Stimulated activated CD8-positive, alpha-beta memory T cell treated with anti-CD3 and anti-CD28 coated beads, Interleukin-2, amount 100 ng/mL, for 48 hours (primary cell): Measurements from ENCODE around the gene ITGAV.
A peak's percentile ranks its signal among the peaks of the same experiment; 100 is the strongest.
"Not testable (repeated sequence)": the region's sequence is repeated elsewhere in the genome, so short reads cannot be mapped to it uniquely, and the experiment has no call there.

Experiments
- DNase-seq, 2 donors: peaks; one replicate each; pipeline ENCODE4 v3.0.0-alpha.2; 2020; ENCODE audit warnings: low read depth in 2 of 2

ITGAV gene

DNA sequence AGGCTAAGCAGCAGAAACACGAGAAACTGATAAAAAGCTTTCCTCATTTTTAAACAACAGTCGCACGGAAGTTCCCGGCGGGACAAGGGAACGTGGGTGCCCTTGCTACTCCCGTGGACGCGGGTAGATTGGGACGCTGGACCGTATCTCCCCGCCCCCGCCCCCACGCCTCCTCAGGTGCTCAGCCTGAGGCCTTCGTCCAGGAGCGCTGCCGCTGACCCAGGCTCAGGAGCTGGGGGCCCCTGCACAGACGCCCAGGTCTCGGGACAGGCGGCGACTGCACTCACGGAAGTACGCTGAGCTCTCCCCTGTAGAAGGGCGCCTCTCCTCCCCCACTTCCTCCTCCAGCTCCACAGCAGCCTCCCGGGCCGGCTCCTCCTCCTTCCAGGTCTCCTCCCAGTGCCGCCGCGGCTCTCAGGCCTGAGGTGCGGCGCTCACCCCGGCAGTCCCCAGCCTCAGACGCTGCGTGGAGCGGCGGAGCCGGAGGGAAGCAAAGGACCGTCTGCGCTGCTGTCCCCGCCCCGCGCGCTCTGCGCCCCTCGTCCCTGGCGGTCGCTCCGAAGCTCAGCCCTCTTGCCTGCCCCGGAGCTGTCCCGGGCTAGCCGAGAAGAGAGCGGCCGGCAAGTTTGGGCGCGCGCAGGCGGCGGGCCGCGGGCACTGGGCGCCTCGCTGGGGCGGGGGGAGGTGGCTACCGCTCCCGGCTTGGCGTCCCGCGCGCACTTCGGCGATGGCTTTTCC, at the start of gene ITGAV:
TSS of gene ITGAV (plus strand) at position 445 of the 738 bp plus-strand sequence. CDS start at position 728, 283 bp downstream.
- peak; percentile 78 to 81 for DNase-seq

DNA sequence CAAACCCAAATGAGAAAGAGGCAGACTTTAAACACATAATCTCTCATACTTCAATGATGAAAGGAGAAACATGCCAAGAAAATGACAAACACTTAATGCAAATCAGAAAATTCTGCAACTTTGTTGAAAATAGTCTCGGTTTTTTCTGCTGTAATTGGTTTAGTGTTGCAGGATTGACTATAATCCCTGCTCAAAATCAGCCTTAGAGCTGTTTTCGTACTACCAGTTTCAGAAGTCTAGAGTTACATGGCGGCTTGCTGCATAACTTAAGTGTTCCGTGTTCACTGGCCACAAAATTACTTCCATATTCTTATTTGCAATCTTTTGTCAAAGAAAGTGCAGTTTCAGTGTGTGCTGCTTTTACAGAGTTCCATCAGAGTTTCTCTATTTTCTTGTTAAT, 48.9 kb upstream of the ITGAV start:
- no peak for DNase-seq

DNA sequence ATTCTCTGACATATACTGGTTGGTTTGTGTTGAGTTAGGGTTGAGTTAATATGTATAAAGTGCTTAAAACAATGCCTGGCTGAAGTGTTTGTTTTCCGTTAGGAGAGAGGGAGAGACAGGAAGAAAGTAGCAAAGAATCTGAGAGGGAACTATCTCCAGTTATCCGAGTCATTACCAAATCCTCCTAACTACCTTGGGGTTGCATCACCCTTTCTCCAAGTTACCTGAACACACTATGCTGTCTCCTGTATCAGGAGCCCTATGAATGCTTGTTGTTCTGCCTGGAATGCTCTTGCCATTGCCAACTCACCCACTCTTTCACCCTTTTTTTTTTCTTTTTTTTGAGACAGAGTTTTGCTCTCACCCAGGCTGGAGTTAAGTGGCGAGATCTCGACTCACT, 47.9 kb upstream of the ITGAV start:
- no peak for DNase-seq

DNA sequence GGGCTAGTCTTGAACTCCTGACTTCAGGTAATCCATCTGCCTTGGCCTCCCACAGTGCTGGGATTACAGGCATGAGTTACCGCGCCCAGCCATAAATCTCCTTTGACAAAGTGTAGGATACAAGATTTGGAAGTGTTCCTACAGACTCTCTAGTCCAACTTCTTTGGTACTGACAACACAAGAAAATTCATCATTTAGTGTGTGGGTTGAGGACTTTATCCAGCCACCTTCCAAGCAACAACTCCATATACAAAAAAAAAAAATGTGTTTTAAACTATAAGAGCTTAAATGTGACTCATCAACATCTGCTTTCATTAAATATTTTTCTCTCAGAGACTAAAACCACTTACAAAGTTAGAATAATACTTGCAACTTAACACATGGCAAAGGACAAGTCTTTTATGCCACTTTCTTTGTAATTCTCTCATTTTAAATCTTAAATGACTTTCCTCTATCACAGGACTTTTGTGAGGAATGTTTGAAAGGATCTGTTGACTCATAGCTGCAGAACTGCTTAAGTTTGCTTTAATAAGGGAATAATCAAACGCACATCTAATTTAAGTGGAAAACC, 46.2 kb upstream of the ITGAV start:
- DNase-seq, result no peak

DNA sequence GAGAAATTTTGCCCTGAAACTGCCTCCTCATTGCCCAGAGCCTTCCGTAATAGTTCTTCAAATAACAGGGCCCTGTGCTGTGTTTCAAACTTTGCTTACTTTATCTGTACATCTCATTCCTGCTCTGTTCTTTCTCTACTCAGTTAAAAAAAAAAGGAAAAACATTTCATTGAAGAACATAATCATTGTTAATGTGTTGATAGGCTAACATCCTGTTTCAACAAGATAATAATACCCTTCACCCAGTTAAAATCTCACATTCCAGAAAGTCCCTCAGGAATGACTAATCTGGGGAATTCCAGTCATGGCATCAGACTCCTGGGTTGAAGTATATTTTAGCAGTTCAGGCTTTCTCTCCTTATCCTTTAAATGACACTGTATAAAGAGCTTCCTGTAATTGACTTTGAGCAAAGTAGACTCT, 45.6 kb upstream of the ITGAV start:
- no peak for DNase-seq

DNA sequence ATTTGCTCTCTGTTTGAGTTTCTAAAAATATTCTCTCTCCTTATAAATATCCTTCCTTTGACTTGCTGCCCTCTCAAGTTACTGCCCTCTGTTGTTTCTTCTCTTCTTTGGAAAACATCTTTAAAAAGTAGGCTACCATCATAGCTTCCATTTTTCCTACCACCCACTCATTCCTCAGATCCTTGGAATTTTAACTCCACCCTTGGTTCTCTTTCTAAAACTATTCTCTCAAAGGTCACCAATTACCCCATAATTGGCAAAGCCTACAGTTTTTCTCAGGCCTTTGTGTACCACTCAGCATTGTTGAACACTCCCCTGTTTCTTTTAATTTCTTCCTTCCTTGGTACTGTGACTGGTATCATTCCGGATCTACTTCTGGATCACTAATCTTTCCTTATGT, 43.0 kb upstream of the ITGAV start:
- no peak for DNase-seq

DNA sequence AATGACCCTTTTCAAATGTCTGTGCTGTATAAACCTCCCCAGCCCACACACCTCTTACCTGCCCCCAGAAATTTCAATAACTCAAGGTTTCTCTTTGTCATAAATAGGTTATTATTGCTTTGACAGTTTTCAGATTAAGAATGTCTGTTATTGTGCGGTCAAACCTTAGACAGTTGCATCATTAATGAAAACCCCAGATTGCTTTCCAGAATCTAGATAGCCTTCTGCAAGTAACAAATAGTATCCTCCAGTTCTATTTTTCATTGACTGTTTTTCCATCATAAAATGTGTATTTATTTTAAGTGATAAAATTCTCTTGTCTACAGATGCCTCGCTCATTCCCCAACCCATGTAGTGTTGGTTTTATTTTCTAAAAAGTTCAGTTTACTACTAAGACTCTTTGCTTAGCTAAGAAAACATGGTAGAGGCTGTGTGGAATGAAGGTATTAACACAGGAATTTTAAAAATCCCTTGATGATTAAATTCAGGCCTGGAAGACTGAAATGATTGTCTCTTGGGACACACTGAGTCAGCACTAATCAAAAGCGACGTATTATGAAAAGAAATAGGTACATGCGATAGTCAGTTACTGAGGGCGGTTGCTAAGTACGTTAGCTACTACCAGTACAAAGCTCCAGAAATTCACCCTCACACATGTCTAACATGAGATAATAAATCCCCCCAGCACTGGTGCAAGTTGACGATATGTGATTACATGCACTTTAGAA, 38.4 kb upstream of the ITGAV start:
- no peak for DNase-seq

DNA sequence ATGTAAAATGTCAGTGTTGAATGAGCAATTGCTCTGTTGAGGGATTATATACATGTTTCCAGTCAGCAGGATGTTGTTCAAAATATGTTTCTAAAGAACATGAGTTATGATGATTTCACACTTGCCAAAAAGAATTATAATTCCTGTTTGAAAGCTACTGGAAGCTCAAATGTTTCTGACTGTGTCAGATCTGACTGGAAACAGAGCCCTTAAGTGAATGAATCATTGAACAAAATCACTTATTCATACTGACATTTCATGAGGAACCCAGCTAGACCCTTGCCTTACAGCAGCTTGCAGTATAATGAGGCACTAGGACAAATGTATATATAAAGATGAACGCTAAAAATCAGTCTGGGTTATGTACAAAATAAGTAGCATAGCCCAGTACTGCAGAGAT, 35.4 kb upstream of the ITGAV start:
- DNase-seq, result no peak

DNA sequence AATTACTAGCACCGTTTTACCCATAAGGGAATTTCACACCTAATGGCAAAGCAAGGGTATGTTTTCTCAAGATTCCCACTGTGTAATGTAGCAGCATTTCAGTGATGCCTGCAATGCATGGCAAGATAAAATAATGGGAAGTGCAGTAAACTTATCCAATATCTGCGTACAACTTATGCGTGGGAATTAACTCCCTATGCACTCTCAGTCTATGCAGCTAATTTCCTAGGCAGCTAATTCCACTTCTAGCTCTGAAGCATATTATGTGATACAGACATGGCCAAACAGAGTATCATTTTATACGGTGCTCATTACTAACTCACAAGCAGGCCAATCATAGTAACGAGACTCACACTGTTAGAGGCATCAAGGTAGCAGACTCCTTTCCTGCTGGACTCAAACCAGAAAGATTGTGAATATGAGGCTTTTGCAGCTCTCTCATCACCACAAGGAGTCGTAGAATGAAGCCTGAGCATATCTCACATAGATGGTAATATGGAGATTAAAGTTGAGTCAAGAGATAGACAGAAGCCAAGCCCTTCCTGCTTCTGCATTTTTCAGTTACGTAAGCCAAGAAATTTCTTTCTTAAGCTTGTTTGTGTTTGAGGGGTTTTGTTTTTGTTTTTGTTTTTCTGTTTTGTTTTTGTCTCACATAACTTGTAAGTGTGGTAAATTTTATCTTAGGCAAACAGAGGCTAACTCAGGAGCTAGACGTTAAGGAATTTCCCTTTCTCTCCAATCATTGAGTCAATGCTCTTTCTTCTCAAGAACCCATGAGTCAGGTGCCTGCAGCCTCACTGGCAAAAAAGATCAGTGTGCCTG, 34.8 kb upstream of the ITGAV start:
- DNase-seq, result no peak

DNA sequence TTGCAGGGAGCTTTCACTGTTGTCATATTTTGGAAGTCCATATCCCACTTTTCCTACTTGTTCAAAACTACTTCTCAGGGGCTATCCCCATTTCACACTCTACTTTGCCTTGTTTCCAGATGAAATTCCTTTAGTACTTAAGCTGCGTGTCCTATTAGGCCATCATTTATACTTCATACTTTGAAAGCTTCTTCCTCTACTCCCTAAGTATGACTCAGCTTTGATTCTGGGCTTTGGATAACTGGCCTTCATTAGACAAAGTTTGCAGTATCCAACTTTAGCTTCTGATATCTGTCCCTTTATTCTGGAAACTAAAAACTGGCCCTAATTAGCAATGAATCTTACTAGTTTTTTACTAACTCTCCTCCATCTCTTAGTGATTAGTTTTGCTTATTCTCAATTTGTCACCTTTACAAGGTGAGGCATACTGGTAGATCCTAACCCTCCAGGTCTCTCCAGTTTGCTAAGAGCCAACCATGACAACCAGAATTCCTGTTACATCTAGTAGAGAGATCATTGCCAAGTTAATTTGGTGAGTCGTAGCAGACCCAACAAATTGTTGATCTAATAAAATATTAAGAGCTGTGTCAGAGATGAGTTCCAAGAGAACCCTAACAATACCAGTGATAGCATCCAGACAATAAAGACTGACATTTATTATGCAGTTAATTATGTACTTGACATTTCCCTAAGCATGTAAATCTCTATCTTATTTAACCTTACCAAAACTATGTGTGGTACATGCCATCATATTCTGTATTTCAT, 31.2 kb upstream of the ITGAV start:
- no peak for DNase-seq

DNA sequence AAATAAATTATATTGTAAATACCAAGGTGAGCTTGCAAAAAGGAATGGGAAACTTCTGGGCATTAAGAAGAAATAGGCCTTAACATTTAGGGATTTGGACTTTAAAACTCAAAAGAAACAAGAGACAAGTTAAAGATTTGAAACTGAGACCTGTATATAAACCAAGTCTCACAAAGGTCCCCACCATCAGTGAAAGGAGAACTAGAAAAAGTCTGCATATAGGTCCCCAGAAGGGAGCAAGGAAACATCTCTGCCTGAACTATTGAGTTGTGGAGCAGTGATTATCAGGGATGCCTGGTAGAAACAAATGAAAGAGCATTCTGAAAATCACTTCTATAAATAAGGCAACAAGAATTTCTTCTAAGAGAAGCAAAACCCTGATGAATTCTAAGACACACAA, 30.5 kb upstream of the ITGAV start:
- DNase-seq, result no peak

DNA sequence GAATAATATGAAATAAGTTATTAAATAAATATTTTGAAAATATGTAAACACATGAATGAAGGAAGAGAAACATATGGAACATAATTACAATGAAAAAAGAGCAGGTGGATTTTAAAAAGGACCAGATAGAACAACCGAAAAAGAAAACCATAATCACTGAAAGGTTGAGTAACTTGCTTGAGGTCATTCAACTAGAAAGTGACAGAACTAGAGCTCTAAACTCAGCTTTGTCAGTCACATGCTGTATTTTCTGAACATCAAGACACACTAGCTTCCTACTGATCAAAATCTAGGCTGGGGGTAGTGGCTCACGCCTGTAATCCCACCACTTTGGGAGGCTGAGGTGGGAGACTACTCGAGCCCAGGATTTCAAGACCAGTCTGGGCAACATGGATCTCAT, 30.0 kb upstream of the ITGAV start:
- no peak for DNase-seq

DNA sequence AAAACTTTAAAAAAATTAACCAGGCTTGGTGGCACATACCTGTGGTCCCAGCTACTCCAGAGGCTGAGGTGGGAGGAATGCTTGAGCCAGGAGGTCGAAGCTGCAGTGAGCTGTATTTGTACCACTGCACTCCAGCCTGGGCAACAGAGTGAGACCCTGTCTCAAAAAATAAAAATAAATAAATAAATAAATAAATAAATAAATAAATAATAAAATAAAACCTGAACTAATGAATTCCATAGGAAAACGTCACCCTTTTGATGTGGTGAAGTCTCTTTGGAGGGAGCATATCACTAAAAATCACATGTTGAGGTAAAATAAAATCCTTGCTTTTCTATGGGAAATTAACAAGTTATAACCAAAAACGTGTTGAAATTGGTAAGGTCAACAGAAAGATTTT, 29.6 kb upstream of the ITGAV start:
- no peak for DNase-seq

DNA sequence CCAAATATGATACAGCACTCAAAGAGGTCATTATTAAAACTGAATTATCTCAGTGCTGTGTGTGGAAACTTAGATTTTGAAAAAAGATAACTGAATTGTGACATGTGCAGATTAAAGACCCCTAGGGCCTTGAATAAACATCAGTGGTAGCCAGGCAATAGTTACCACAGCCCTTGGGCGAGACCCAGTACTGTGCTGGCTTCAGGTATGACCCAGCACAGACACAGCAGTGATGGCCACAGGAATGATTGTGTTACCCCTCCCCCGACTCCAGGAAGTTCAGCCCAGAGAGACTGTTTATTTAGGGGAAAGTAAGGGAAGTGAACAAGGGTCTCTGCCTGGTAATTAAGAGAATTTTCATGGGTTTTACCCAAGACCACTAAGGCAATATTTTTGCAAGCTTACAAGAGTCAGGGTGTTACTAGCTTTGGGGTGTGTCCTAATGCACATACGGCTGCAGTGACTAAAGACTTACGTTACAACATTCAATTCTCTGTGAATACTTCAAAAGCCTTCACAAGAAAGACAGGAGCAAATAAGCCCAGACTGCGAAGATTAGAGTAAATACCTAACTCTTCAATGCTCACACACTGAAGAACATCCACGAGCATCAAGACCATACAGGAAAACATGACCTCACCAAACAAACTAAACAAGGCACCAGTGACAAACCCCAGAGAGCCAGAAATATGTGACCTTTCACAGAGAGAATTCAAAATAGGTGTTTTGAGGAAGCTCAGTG, 28.2 kb upstream of the ITGAV start:
- DNase-seq, result no peak

DNA sequence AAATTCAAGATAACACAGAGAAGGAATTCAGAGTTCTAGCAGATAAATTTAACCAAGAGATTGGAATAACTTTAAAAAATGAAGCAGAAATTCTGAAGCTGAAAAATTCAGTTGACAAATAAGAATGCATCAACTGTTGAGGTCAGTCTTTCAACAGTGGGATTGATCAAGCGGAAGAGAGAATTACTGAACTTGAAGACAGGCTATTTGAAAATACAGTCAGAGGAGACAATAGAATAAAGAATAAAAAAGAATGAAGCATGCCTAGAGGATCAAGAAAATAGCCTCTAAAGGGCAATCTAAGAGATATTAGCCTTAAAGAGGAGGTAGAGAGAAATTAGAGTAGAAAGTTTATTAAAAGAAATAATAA, 27.7 kb upstream of the ITGAV start:
- DNase-seq, result no peak

DNA sequence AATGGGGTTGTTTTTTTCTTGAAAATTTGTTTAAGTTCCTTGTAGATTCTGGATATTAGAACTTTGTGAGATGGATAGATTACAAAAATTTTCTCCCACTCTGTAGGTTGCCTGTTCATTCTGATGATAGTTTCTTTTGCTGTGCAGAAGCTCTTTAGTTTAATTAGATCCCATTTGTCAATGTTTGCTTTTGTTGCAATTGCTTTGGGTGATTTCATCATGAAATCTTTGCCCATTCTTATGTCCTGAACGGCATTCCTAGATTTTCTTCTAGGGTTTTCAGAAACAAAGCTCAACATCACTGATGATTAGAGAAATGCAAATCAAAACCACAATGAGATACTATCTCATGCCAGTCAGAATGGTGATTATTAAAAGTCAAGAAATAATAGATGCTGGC, 21.3 kb upstream of the ITGAV start:
- DNase-seq, result not testable (repeated sequence)

DNA sequence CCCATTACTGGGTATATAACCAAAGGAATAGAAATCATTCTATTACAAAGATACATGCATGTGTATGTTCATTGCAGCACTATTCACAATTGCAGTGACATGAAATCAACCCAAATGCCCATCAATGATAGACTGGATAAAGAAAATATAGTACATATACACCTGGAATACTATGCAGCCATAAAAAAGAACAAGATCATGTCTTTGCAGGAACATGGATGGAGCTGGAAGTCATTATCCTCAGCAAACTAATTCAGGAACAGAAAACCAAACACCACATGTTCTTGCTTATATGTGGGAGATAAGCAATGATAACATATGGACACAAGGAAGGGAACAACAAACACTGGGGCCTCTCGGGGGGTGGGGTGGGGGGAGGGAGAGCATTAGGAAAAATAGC, 20.7 kb upstream of the ITGAV start:
- DNase-seq, result not testable (repeated sequence)

DNA sequence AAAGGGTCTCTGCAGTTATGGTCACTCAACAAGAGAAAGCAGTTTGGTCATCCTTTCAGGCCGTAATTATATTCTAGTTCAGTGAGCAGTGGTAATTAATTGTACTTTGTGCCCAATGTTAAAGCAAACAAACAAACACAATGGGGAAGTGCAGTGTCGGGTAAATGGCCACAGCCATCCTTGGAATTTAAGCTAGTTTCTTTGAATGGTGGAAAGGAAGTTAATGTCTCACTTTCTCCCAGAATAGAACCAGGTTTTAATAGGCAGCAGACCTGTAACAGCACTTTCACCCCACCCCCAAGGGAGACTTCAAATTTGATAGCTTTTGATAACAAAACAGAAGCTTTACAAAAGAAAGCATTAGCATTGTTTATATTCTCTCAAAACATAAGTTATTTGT, 20.0 kb upstream of the ITGAV start:
- no peak for DNase-seq

DNA sequence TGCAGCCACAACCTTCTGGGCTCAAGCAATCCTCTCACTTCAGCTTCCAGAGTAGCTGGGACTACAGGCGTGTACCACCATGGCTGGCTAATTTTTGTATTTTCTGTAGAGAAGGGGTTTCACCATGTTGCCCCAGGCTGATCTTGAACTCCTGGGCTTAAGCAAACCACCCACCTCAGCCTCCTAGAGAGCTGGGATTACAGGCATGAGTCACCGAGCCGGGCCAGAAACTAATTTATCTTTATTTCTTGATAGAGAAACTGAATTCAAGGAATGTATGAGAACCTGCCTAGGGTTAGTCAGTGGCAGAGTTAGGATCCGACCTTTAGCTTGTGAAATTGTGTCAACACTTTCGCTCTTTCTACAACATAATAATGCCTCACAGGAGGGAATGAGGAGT, 19.3 kb upstream of the ITGAV start:
- no peak for DNase-seq

DNA sequence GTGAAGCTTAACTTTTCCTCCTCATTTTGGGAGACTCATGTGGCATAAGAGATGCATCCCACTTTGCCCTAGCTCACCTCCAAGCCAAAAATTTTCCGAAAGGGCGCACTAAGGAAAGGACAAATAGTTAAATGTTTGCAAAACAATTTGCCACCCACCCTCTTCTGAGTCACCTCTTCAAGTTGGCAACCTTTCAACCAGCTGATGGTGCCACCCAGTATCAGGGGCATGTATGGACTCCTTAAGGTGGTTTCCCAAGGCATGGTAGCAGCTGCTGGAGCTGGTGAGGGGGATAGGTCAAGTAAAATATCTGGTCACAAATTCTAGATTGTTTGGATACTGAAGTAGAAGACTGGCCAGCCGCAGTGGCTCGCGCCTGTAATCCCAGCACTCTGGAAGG, 17.2 kb upstream of the ITGAV start:
- no peak for DNase-seq

DNA sequence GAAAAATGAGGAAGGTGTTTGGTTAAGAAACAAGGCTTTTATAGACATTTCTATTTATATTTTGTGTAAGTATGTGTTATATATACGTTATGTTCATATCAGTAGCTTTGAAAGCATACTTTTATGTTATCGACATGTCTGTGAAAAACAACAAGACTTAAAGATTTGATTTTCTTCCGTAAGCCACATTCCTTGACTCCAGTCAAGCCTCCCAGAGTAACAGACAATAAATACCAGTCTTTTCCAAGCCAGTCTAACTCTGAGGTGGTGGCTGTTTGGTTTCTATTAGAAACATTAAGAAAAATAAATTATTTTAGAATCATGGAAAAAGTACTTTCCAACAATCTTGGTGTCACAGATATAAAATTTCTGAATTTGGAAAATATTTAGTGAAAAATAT, 16.3 kb upstream of the ITGAV start:
- DNase-seq, result no peak
